ENCODE results near the gene SAMD15.

GRCh38 chr14:77356899-77357298 lies 20.3 kb upstream of the SAMD15 start:
- TF ChIP-seq ZNF114 (CRISPR knock-in tag; IDR thresholded peaks at IDR 0.05), result no peak
- no peak for TF ChIP-seq EZH2phosphoT487 (IDR thresholded peaks at IDR 0.05; ENCODE audit: unreplicated experiment)
- no peak for TF ChIP-seq POLR2AphosphoS5 (IDR thresholded peaks at IDR 0.05; ENCODE audit: low read depth)
- TF ChIP-seq, protein P1, sequence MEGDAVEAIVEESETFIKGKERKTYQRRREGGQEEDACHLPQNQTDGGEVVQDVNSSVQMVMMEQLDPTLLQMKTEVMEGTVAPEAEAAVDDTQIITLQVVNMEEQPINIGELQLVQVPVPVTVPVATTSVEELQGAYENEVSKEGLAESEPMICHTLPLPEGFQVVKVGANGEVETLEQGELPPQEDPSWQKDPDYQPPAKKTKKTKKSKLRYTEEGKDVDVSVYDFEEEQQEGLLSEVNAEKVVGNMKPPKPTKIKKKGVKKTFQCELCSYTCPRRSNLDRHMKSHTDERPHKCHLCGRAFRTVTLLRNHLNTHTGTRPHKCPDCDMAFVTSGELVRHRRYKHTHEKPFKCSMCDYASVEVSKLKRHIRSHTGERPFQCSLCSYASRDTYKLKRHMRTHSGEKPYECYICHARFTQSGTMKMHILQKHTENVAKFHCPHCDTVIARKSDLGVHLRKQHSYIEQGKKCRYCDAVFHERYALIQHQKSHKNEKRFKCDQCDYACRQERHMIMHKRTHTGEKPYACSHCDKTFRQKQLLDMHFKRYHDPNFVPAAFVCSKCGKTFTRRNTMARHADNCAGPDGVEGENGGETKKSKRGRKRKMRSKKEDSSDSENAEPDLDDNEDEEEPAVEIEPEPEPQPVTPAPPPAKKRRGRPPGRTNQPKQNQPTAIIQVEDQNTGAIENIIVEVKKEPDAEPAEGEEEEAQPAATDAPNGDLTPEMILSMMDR (conservative IDR thresholded peaks at IDR 0.05; ENCODE audit: low read depth in 2 of 2), result no peak
- TF ChIP-seq EZH2 (IDR thresholded peaks at IDR 0.05; ENCODE audit: low read depth, unreplicated experiment), result no peak
- TF ChIP-seq ZNF331 (CRISPR knock-in tag; IDR thresholded peaks at IDR 0.05; ENCODE audit: low read depth), result no peak
- no peak for TF ChIP-seq REST (IDR thresholded peaks at IDR 0.05; ENCODE audit: unreplicated experiment)
- TF ChIP-seq, protein P2, sequence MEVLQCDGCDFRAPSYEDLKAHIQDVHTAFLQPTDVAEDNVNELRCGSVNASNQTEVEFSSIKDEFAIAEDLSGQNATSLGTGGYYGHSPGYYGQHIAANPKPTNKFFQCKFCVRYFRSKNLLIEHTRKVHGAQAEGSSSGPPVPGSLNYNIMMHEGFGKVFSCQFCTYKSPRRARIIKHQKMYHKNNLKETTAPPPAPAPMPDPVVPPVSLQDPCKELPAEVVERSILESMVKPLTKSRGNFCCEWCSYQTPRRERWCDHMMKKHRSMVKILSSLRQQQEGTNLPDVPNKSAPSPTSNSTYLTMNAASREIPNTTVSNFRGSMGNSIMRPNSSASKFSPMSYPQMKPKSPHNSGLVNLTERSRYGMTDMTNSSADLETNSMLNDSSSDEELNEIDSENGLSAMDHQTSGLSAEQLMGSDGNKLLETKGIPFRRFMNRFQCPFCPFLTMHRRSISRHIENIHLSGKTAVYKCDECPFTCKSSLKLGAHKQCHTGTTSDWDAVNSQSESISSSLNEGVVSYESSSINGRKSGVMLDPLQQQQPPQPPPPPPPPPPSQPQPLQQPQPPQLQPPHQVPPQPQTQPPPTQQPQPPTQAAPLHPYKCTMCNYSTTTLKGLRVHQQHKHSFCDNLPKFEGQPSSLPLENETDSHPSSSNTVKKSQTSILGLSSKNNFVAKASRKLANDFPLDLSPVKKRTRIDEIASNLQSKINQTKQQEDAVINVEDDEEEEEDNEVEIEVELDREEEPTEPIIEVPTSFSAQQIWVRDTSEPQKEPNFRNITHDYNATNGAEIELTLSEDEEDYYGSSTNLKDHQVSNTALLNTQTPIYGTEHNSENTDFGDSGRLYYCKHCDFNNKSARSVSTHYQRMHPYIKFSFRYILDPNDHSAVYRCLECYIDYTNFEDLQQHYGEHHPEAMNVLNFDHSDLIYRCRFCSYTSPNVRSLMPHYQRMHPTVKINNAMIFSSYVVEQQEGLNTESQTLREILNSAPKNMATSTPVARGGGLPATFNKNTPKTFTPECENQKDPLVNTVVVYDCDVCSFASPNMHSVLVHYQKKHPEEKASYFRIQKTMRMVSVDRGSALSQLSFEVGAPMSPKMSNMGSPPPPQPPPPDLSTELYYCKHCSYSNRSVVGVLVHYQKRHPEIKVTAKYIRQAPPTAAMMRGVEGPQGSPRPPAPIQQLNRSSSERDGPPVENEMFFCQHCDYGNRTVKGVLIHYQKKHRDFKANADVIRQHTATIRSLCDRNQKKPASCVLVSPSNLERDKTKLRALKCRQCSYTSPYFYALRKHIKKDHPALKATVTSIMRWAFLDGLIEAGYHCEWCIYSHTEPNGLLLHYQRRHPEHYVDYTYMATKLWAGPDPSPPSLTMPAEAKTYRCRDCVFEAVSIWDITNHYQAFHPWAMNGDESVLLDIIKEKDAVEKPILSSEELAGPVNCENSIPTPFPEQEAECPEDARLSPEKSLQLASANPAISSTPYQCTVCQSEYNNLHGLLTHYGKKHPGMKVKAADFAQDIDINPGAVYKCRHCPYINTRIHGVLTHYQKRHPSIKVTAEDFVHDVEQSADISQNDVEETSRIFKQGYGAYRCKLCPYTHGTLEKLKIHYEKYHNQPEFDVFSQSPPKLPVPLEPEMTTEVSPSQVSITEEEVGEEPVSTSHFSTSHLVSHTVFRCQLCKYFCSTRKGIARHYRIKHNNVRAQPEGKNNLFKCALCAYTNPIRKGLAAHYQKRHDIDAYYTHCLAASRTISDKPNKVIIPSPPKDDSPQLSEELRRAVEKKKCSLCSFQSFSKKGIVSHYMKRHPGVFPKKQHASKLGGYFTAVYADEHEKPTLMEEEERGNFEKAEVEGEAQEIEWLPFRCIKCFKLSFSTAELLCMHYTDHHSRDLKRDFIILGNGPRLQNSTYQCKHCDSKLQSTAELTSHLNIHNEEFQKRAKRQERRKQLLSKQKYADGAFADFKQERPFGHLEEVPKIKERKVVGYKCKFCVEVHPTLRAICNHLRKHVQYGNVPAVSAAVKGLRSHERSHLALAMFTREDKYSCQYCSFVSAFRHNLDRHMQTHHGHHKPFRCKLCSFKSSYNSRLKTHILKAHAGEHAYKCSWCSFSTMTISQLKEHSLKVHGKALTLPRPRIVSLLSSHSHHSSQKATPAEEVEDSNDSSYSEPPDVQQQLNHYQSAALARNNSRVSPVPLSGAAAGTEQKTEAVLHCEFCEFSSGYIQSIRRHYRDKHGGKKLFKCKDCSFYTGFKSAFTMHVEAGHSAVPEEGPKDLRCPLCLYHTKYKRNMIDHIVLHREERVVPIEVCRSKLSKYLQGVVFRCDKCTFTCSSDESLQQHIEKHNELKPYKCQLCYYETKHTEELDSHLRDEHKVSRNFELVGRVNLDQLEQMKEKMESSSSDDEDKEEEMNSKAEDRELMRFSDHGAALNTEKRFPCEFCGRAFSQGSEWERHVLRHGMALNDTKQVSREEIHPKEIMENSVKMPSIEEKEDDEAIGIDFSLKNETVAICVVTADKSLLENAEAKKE (CRISPR knock-in tag; IDR thresholded peaks at IDR 0.05), result no peak
- no peak for TF ChIP-seq CREB1 (CRISPR knock-in tag; IDR thresholded peaks at IDR 0.05; ENCODE audit: low read depth)
- TF ChIP-seq NANOG (IDR thresholded peaks at IDR 0.05; ENCODE audit: borderline replicate concordance), result no peak
